Measurements from ENCODE around the gene AIG1. TPM values are rescaled to one million over a fixed set of nuclear protein-coding genes. Genes with fewer than 3 reads are reported as not detected.

Gene AIG1
- total and polyA plus RNA-seq, 2 of the 13 experiments (the other 11 are each of a cell fraction or from before 2014, with no cell fraction given) = 115 to 197 TPM

GRCh38 chr6:143357561-143358255, 297.0 kb downstream of the AIG1 start:
- in situ Hi-C loops (cut with HindIII; ENCODE audit: extremely low pct_ligation_motif_present, low pct_unique_long_range_greater_than_20kb) (no loop called here), intact Hi-C loops (cut with micrococcal nuclease; ENCODE audit: unreplicated experiment) (no loop called here)
- POLR2A ChIA-PET = no interaction called here
- Histone ChIP-seq H3K27ac (ENCODE audit: extremely low read length, insufficient read depth, low read length) (no peak overlapping the region), H4K20me1 (ENCODE audit: insufficient read depth, low read length) (no peaks in the 10 kb centered on the region), H3K9me3 (ENCODE audit: low read length) (no peaks in the 10 kb centered on the region; the same call in 1 of the 2 replicates), H3K27me3 (ENCODE audit: control insufficient read depth in 1 of 2, insufficient read depth in 2 of 2, low read length in 2 of 2) (no peaks in the 10 kb centered on the region), H3K9ac (ENCODE audit: insufficient read depth, low read depth, low read length) (no peak overlapping the region), H3K79me2 (ENCODE audit: insufficient read depth, low read length) (no peaks in the 10 kb centered on the region), H3K4me2 (ENCODE audit: low read depth, low read length) (no peak overlapping the region), H3K4me3 (replicated peaks in 1 of 3; ENCODE audit: insufficient read depth in 1 of 3, low read depth in 2 of 3, low read length in 3 of 3) (no peak overlapping the region), H3K4me1 (ENCODE audit: insufficient read depth, low read length) (no peaks in the 10 kb centered on the region), H2AFZ (ENCODE audit: low read length) (no peak overlapping the region), H3K36me3 (replicated peaks in 1 of 2; ENCODE audit: control insufficient read depth in 1 of 2, insufficient read depth in 2 of 2, low read length in 2 of 2) (no peaks in the 10 kb centered on the region)
- DNase-seq (ENCODE audit: low spot score) (no peak), FAIRE-seq (no peak), ATAC-seq (no peak)
- WGBS (ENCODE audit: low lambda C conversion rate) = 35% methylated on average over 1 of the region's 1 CpG
- CTCF ChIA-PET (ENCODE audit: low intra/inter-chr PET ratio, low total read pairs) = no interaction called here
- TF ChIP-seq DNMT1 (CRISPR knock-in tag; IDR thresholded peaks at IDR 0.05) (no peak), HIVEP1 (CRISPR knock-in tag; IDR thresholded peaks at IDR 0.05) (no peak), ZBTB3 (CRISPR knock-in tag; IDR thresholded peaks at IDR 0.05; ENCODE audit: borderline replicate concordance, low read depth) (no peak)
- BruUV-seq (replicated peaks) = no TSS peak

- no peaks in the 10 kb centered on the region for H3K36me3 ChIP-seq (replicated peaks in 1 of 2; ENCODE audit: control insufficient read depth in 1 of 2, insufficient read depth in 2 of 2, low read length in 2 of 2)
- BruUV-seq (replicated peaks) = no TSS peak
- H3K27me3 ChIP-seq (ENCODE audit: control insufficient read depth in 1 of 2, insufficient read depth in 2 of 2, low read length in 2 of 2) = no peaks in the 10 kb centered on the region
- intact Hi-C loops (cut with micrococcal nuclease; ENCODE audit: unreplicated experiment) = no loop called here
- no peak for DNase-seq (ENCODE audit: low spot score)
- H3K4me2 ChIP-seq (ENCODE audit: low read depth, low read length) = no peak overlapping the region
- H3K4me1 ChIP-seq (ENCODE audit: insufficient read depth, low read length) = no peaks in the 10 kb centered on the region
- in situ Hi-C loops (cut with HindIII; ENCODE audit: extremely low pct_ligation_motif_present, low pct_unique_long_range_greater_than_20kb) = no loop called here
- no peaks in the 10 kb centered on the region for H3K9me3 ChIP-seq (ENCODE audit: low read length)
- WGBS (ENCODE audit: low lambda C conversion rate) = 85% methylated on average over 3 of the region's 4 CpGs
- H3K79me2 ChIP-seq (ENCODE audit: insufficient read depth, low read length) = no peaks in the 10 kb centered on the region
- H3K4me3 ChIP-seq (replicated peaks in 1 of 3; ENCODE audit: insufficient read depth in 1 of 3, low read depth in 2 of 3, low read length in 3 of 3) = no peak overlapping the region
- no peak; the same call in 2 of the 3 replicates for ATAC-seq
- ChIA-PET CTCF (ENCODE audit: low intra/inter-chr PET ratio, low total read pairs) (no interaction called here), POLR2A (no interaction called here)
- no peak overlapping the region for H2AFZ ChIP-seq (ENCODE audit: low read length)
- no peak for FAIRE-seq
- H4K20me1 ChIP-seq (ENCODE audit: insufficient read depth, low read length) = no peaks in the 10 kb centered on the region
- H3K9ac ChIP-seq (ENCODE audit: insufficient read depth, low read depth, low read length) = no peak overlapping the region
- no peak overlapping the region for H3K27ac ChIP-seq (ENCODE audit: extremely low read length, insufficient read depth, low read length)
- TF ChIP-seq RFX1 (IDR thresholded peaks at IDR 0.05) = no peak
- no peak for TF ChIP-seq ZXDC (CRISPR knock-in tag; IDR thresholded peaks at IDR 0.05)
- no peak for TF ChIP-seq ZMAT3 (CRISPR knock-in tag; conservative IDR thresholded peaks at IDR 0.05)
- TF ChIP-seq JUNB (CRISPR knock-in tag; IDR thresholded peaks at IDR 0.05; ENCODE audit: borderline replicate concordance) = no peak
- no peak for TF ChIP-seq ZBTB10 (CRISPR knock-in tag; IDR thresholded peaks at IDR 0.05; ENCODE audit: borderline replicate concordance)
- no peak for TF ChIP-seq ZFY (CRISPR knock-in tag; IDR thresholded peaks at IDR 0.05)
- no peak for TF ChIP-seq KDM6A (CRISPR knock-in tag; IDR thresholded peaks at IDR 0.05; ENCODE audit: low read depth)
- no peak for TF ChIP-seq NR2F1 (CRISPR knock-in tag; IDR thresholded peaks at IDR 0.05)
Observed at GRCh38 chr6:143361536-143362191, 301.0 kb downstream of the AIG1 start.

All from HepG2 (cell line).